Activated CD8-positive, alpha-beta T cell treated with anti-CD3 and anti-CD28 coated beads for 36 hours (primary cell): ENCODE measurements around the gene KRT28. TPM values are rescaled to one million over a fixed set of nuclear protein-coding genes. Genes with fewer than 3 reads are reported as not detected.

Experiments used
- ATAC-seq: fragments of 200-7000 bp; cut with Tn5 transposase; one replicate; pipeline ENCODE4 v1.10.0; 2021; ENCODE audit warnings: mild to moderate bottlenecking, moderate library complexity
- CTCF ChIA-PET: fragments of 350-600 bp; sonication (Branson Sonifier 250); formaldehyde crosslinking; loops from one replicate; lab custom pipeline; 2021; ENCODE audit warnings: antibody characterized with exemption; lab: Charles Lee
- POLR2A ChIA-PET: fragments of 350-600 bp; sonication (Branson Sonifier 250); formaldehyde crosslinking; loops from one replicate; lab custom pipeline; 2021; ENCODE audit warnings: antibody characterized with exemption; lab: Charles Lee
- DNase-seq: peaks from one replicate; pipeline ENCODE4 v3.0.0-alpha.2; 2020
- H3K27ac Mint-ChIP-seq: one replicate; pipeline ENCODE4 v1.8.0; 2021; ENCODE audit warnings: mild to moderate bottlenecking, mixed read lengths
- H3K27me3 Mint-ChIP-seq: one replicate; pipeline ENCODE4 v1.8.0; 2021; ENCODE audit warnings: mixed read lengths
- H3K36me3 Mint-ChIP-seq: one replicate; pipeline ENCODE4 v1.8.0; 2021; ENCODE audit warnings: low read depth, mixed read lengths
- H3K4me1 Mint-ChIP-seq: one replicate; pipeline ENCODE4 v1.8.0; 2021; ENCODE audit warnings: low read depth, mixed read lengths
- H3K4me3 Mint-ChIP-seq: one replicate; pipeline ENCODE4 v1.8.0; 2021; ENCODE audit warnings: mild to moderate bottlenecking, moderate library complexity, mixed read lengths
- H3K9me3 Mint-ChIP-seq: one replicate; pipeline ENCODE4 v1.8.0; 2021; ENCODE audit warnings: mixed read lengths
- CTCF ChIP-seq: fragments of 200-600 bp; IDR thresholded peaks from one replicate; pipeline ENCODE4 v1.8.0; 2022; ENCODE audit warnings: antibody characterized with exemption, mild to moderate bottlenecking
- intact Hi-C: fragments of 100-400 bp; cut with micrococcal nuclease; formaldehyde crosslinking; loops from one replicate; pipeline ENCODE4 v1.10.0; 2022
- total RNA-seq, 2 experiments: library from RNA; stranded (reverse); gene quantifications; one replicate each; pipeline ENCODE4 v1.2.3, GENCODE V29; 2021

Gene KRT28
- total RNA-seq, 2 experiments from 2014 or later = not detected

- TF ChIP-seq CTCF = no peak
- intact Hi-C loops = no loop called here
- Mint-ChIP-seq H3K9me3 (no peaks in the 10 kb centered on the region), H3K36me3 (peaks cover 6% of the 10 kb centered on the region), H3K4me3 (no peak overlapping the region), H3K4me1 (peaks cover 7% of the 10 kb centered on the region), H3K27ac (no peak overlapping the region), H3K27me3 (no peaks in the 10 kb centered on the region)
- ChIA-PET CTCF (interaction anchor here (0.7 to 1.5 kb wide), 3 partner anchors 23 to 716 kb away, joined by 3 read pairs; no protein-coding TSS in a partner anchor), POLR2A (interaction anchor here (0.5 to 1.5 kb wide), 3 partner anchors 11 to 178 kb away, joined by 3 to 5 read pairs (median 5); partner anchors contain the start of gene KRT10)
- ATAC-seq (no peak), DNase-seq (no peak)
These were observed 33.1 kb upstream of the KRT28 start for GRCh38 chr17:40832840-40833239.

DNA sequence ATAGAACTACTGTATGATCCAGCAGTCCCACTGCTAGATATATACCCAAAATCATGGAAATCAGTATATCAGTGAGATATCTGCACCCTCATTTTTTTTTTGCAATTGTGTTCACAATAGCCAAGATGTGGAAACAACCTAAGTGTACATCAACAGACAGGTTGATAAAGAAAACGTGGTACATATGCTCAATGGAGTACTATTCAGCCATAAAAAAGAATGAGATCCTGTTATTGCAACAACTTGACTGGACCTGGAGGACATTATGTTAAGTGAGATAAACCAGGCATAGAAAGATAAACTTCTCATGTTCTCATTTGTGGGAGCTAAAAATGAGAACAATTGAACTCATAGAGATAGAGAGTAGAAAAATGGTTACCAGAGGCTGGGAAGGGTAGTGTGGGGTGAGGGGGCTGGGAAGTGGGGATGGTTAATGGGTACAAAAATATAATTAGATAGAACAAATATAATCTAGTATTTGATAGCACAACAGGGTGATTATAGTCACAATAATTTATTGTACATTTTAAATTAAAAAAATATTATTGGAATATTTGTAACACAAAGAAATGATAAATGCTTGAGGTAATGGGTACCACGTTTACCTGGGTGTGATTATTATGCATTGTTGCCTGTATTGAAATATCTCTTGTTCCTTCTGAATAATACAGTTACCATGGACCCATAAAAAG is 30.5 kb upstream of the KRT28 start:
- Mint-ChIP-seq H3K4me3 (no peak overlapping the region), H3K27me3 (no peaks in the 10 kb centered on the region), H3K27ac (no peak overlapping the region), H3K9me3 (no peaks in the 10 kb centered on the region), H3K4me1 (peaks cover 15% of the 10 kb centered on the region), H3K36me3 (peaks cover 1% of the 10 kb centered on the region)
- intact Hi-C loops = no loop called here
- no peak for TF ChIP-seq CTCF
- DNase-seq (no peak), ATAC-seq (no peak)
- ChIA-PET POLR2A (no interaction called here), CTCF (no interaction called here)

GRCh38 chr17:40828454-40829044 is 28.8 kb upstream of the KRT28 start:
- ATAC-seq = no peak
- H3K27ac Mint-ChIP-seq = no peak overlapping the region
- H3K36me3 Mint-ChIP-seq = peaks cover 4% of the 10 kb centered on the region
- DNase-seq = no peak
- no peaks in the 10 kb centered on the region for H3K9me3 Mint-ChIP-seq
- no peak for TF ChIP-seq CTCF
- CTCF ChIA-PET = interaction anchor here (1.5 to 1.7 kb wide), 2 partner anchors 10 to 13 kb away, joined by 3 to 6 read pairs; no protein-coding TSS in a partner anchor
- POLR2A ChIA-PET = no interaction called here
- no peaks in the 10 kb centered on the region for H3K27me3 Mint-ChIP-seq
- intact Hi-C loops = no loop called here
- H3K4me1 Mint-ChIP-seq = peaks cover 18% of the 10 kb centered on the region
- no peak overlapping the region for H3K4me3 Mint-ChIP-seq

- intact Hi-C loops = no loop called here
- Mint-ChIP-seq H3K27me3 (no peaks in the 10 kb centered on the region), H3K36me3 (peaks cover 5% of the 10 kb centered on the region), H3K4me1 (peaks cover 15% of the 10 kb centered on the region), H3K9me3 (no peaks in the 10 kb centered on the region), H3K4me3 (no peak overlapping the region), H3K27ac (peak overlapping the region; percentile 55)
- CTCF ChIA-PET = interaction anchor here (1.0 to 1.7 kb wide), 4 partner anchors 9 to 18 kb away, joined by 3 to 6 read pairs (median 3); no protein-coding TSS in a partner anchor
- ATAC-seq (peak; percentile 83), DNase-seq (peak; percentile 13)
- POLR2A ChIA-PET = no interaction called here
- TF ChIP-seq CTCF = no peak
These were observed 28.1 kb upstream of the KRT28 start for GRCh38 chr17:40827746-40828453.
